ENCODE data around the gene EPS15. TPM values are rescaled to one million over a fixed set of nuclear protein-coding genes. Genes with fewer than 3 reads are reported as not detected.

Gene EPS15
- total and polyA plus RNA-seq, 2 experiments from 2014 or later, result 14.9 to 46.0 TPM

DNA sequence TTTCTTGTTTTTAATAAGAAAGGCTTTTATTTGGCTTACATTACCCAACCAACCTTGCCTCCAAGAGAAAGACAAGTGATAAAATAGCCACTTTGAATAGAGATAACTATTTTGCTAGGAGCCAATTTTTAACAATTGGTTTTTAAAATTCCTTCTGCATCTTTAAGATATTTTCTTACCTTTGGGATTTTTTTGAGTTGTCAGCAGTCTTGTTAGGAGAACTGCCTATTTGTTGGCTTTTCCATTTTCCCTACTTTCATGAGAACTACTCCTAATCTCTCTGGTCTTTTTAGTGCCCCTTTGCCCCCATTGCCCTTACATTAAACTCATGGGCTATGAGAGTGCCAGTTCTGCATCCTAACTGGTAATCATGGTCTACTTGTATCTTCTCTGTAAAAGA lies 38.1 kb upstream of the EPS15 start:
- Histone ChIP-seq H3K4me1 (ENCODE audit: insufficient read depth) (no peaks in the 10 kb centered on the region), H2AFZ (no peak overlapping the region), H3K4me3 (no peak overlapping the region), H3K79me2 (no peaks in the 10 kb centered on the region), H3K27me3 (no peaks in the 10 kb centered on the region), H3K36me3 (replicated peaks; ENCODE audit: insufficient read depth, low read depth) (no peaks in the 10 kb centered on the region), H3K27ac (no peak overlapping the region), H3K9me3 (ENCODE audit: low read depth) (no peaks in the 10 kb centered on the region), H3K4me2 (no peak overlapping the region), H4K20me1 (ENCODE audit: insufficient read depth, poor library complexity, severe bottlenecking) (no peaks in the 10 kb centered on the region), H3K9me2 (replicated peaks; ENCODE audit: insufficient read depth) (no peaks in the 10 kb centered on the region)
- DNase-seq (ENCODE audit: low spot score), result no peak
- no peak for TF ChIP-seq EZH2 (IDR thresholded peaks at IDR 0.05; ENCODE audit: borderline replicate concordance)
- no peak for TF ChIP-seq EZH2phosphoT487 (IDR thresholded peaks at IDR 0.05; ENCODE audit: low read depth, severe bottlenecking, unreplicated experiment)
- no peak for TF ChIP-seq CTCF (IDR thresholded peaks at IDR 0.05; ENCODE audit: poor library complexity)

- Histone ChIP-seq H3K9me2 (replicated peaks; ENCODE audit: insufficient read depth) (no peaks in the 10 kb centered on the region), H3K27me3 (no peaks in the 10 kb centered on the region), H4K20me1 (ENCODE audit: insufficient read depth, poor library complexity, severe bottlenecking) (no peaks in the 10 kb centered on the region), H3K4me2 (no peak overlapping the region), H3K36me3 (replicated peaks; ENCODE audit: insufficient read depth, low read depth) (no peaks in the 10 kb centered on the region), H3K4me3 (no peak overlapping the region), H3K4me1 (ENCODE audit: insufficient read depth) (no peaks in the 10 kb centered on the region), H3K9me3 (ENCODE audit: low read depth) (no peaks in the 10 kb centered on the region), H3K79me2 (no peaks in the 10 kb centered on the region), H3K27ac (no peak overlapping the region), H2AFZ (no peak overlapping the region)
- no peak for DNase-seq (ENCODE audit: low spot score)
- WGBS (ENCODE audit: low lambda C conversion rate, missing lambda C conversion rate), result 82% methylated on average over 4 of the region's 4 CpGs
- TF ChIP-seq EZH2phosphoT487 (IDR thresholded peaks at IDR 0.05; ENCODE audit: low read depth, severe bottlenecking, unreplicated experiment) (no peak), EZH2 (IDR thresholded peaks at IDR 0.05; ENCODE audit: borderline replicate concordance) (no peak), CTCF (IDR thresholded peaks at IDR 0.05; ENCODE audit: poor library complexity) (no peak)
These were observed 37.0 kb upstream of the EPS15 start for GRCh38 chr1:51555866-51556619.

DNA sequence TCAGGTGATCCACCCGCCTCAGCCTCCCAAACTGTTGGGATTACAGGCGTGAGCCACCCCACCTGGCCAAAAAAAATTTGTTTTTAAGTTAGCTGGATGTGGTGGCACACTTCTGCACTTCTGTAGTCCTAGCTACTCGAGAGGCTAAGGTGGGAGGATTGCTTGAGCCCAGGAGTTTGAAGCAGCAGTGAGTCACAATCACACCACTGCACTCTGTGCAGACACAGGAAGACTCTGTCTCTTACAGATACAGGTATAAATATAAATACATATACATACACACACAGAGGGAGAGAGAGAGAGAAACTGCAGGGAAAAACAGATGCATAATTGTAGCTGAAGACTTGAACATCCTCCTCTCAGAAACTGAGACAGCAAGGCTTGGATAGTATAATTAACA lies 34.8 kb upstream of the EPS15 start:
- 88% methylated on average over 3 of the region's 3 CpGs for WGBS (ENCODE audit: low lambda C conversion rate, missing lambda C conversion rate)

More for the DNA sequence above, 34.8 kb upstream of the EPS15 start:
- Histone ChIP-seq H3K27me3 (no peaks in the 10 kb centered on the region), H3K9me2 (replicated peaks; ENCODE audit: insufficient read depth) (no peaks in the 10 kb centered on the region), H2AFZ (no peak overlapping the region), H3K4me1 (ENCODE audit: insufficient read depth) (no peaks in the 10 kb centered on the region), H3K36me3 (replicated peaks; ENCODE audit: insufficient read depth, low read depth) (no peaks in the 10 kb centered on the region), H3K4me2 (no peak overlapping the region), H3K79me2 (no peaks in the 10 kb centered on the region), H3K9me3 (ENCODE audit: low read depth) (no peaks in the 10 kb centered on the region), H3K4me3 (no peak overlapping the region), H3K27ac (no peak overlapping the region), H4K20me1 (ENCODE audit: insufficient read depth, poor library complexity, severe bottlenecking) (no peaks in the 10 kb centered on the region)
- TF ChIP-seq CTCF (IDR thresholded peaks at IDR 0.05; ENCODE audit: poor library complexity) (no peak), EZH2phosphoT487 (IDR thresholded peaks at IDR 0.05; ENCODE audit: low read depth, severe bottlenecking, unreplicated experiment) (no peak), EZH2 (IDR thresholded peaks at IDR 0.05; ENCODE audit: borderline replicate concordance) (no peak)
- no peak for DNase-seq (ENCODE audit: low spot score)

All from hepatocyte (in vitro differentiated cells).